ENCODE results near the gene NFATC3. TPM values are rescaled to one million over a fixed set of nuclear protein-coding genes. Genes with fewer than 3 reads are reported as not detected.
A peak's percentile ranks its signal among the peaks of the same experiment; 100 is the strongest.
"Not testable (repeated sequence)": the region's sequence is repeated elsewhere in the genome, so short reads cannot be mapped to it uniquely, and the experiment has no call there.

Gene NFATC3
- total and polyA plus RNA-seq, 12 donors, result 6.3 to 32.9 (median 23.4) TPM

- peaks cover 0 to 45% (median 21%) of the 10 kb centered on the region in 9 donors for H3K4me1 ChIP-seq
- TF ChIP-seq CTCF (IDR thresholded peaks at IDR 0.05), result no peak
- intact Hi-C loops (cut with DNase I), result no loop called here
- H3K27me3 ChIP-seq, result no peaks in the 10 kb centered on the region
- peaks cover 0 to 23% (median 0%) of the 10 kb centered on the region in 9 donors for H3K36me3 ChIP-seq
- ATAC-seq (peak in 7 of 8 donors; percentile 12 to 65 (median 47)), DNase-seq (no peak)
- no peak overlapping the region for H3K4me3 ChIP-seq
- peaks cover 0 to 9% (median 0%) of the 10 kb centered on the region in 11 donors for H3K9me3 ChIP-seq
- WGBS, 2 donors, result 54 to 55% methylated on average over 6 of the region's 6 CpGs
- H3K27ac ChIP-seq, result peak overlapping the region in 6 of 10 donors; percentile 5 to 67 (median 36)
These were observed 43.6 kb downstream of the NFATC3 start for GRCh38 chr16:68128577-68129305.

DNA sequence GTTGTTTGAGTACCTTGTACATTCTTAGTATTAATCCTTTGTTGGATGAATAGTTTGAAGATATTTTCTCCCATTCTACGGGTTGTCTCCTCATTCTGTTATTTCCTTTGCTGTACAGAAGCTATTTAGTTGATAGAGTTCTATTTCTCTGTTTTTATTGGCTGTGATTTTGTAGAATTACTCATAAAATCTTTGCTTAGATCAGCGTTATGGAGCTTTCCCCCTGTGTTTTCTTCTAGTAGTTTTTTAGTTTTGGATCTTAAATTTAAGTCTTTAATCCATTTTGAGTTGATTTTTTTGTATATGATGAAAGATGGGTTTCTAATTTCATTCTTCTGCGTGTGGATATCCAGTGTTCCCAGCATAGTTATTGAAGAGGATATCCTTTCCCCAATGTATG lies 45.4 kb downstream of the NFATC3 start:
- no peak for TF ChIP-seq CTCF (IDR thresholded peaks at IDR 0.05)
- intact Hi-C loops (cut with DNase I), result no loop called here
- Histone ChIP-seq H3K4me3 (no peak overlapping the region), H3K27ac (no peak overlapping the region), H3K4me1 (peaks cover 0 to 52% (median 21%) of the 10 kb centered on the region in 9 donors), H3K36me3 (peaks cover 0 to 23% (median 0%) of the 10 kb centered on the region in 9 donors), H3K9me3 (peaks cover 0 to 9% (median 0%) of the 10 kb centered on the region in 11 donors), H3K27me3 (no peaks in the 10 kb centered on the region)
- no peak for DNase-seq
- no peak for ATAC-seq
- 84 to 87% methylated on average over 3 of the region's 3 CpGs for WGBS, 2 donors

DNA sequence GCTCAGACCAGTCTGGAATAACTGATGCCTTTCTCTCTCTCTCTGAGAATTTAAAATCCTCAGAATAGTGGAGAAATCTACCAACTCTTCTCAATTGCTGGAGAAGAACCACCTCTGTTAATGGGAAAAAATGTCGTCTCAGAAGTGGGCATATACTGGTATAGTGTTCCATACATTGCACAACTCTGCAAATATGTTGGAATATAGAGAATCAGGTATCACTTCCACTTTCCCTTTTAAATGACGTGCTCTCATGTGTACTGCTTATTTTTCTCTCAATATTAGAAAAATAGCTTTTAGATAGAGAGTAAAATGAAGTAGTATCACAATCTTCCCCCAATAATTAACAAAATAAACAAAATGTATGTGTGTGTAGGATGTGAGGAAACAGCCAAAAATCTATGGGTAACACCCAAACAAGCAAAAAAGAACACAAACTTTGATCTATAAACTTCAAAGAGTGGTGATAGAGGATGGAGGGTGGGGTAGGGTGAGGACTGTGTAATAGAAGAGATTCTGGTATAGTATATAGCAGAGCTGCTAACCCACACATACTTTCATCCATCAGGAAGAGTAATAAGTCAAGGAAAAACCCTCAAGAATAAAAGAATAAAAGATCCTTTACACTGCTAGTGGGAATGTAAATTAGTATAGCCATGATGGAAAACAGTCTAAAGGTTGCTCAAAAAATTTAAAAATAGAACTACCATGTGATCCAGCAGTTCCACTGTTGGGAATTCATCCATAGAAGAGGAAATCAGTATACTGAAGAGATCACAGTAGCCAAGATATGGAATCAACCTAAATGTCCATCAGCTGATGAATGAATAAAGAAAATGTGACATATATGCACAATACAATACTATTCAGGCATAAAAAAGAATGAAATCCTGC lies 46.9 kb downstream of the NFATC3 start:
- H3K27ac ChIP-seq, result peak overlapping the region in 3 of 10 donors; percentile 4 to 22 (median 13)

DNA sequence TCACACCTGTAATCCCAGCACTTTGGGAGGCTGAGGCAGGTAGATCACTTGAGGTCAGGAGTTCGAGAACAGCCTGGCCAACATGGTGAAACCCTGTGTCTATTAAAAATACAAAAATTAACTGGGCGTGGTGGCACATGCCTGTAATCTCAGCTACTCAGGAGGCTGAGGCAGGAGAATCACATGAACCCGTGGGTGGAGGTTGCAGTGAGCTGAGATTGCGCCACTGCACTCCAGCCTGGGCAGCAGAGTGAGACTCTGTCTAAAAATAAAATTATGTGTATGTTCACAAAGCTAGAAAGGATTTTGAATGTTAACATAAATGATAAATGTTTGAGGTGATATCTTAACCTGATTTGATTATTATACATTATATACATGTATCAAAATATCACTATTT lies 47.8 kb downstream of the NFATC3 start:
- ATAC-seq; H3K9me3 ChIP-seq; DNase-seq; H3K4me3 ChIP-seq; H3K27me3 ChIP-seq; intact Hi-C loops (cut with DNase I); H3K27ac ChIP-seq: not testable (repeated sequence)
- 91 to 94% methylated on average over 4 of the region's 4 CpGs for WGBS, 2 donors
- H3K4me1 ChIP-seq, result peaks cover 0 to 46% (median 21%) of the 10 kb centered on the region in 9 donors
- H3K36me3 ChIP-seq, result peaks cover 0 to 19% (median 0%) of the 10 kb centered on the region in 9 donors

More for the DNA sequence above, 46.9 kb downstream of the NFATC3 start:
- intact Hi-C loops (cut with DNase I), result no loop called here
- WGBS, 2 donors, result 74 to 93% methylated on average over 2 of the region's 2 CpGs
- Histone ChIP-seq H3K9me3 (peaks cover 0 to 9% (median 0%) of the 10 kb centered on the region in 11 donors), H3K4me1 (peaks cover 0 to 46% (median 21%) of the 10 kb centered on the region in 9 donors), H3K36me3 (peaks cover 0 to 19% (median 0%) of the 10 kb centered on the region in 9 donors), H3K4me3 (no peak overlapping the region), H3K27me3 (no peaks in the 10 kb centered on the region)
- ATAC-seq, result no peak
- no peak for DNase-seq
- no peak for TF ChIP-seq CTCF (IDR thresholded peaks at IDR 0.05)

All from heart right ventricle (tissue), 16 donors.